ENCODE data around the gene LRMDA. TPM values are rescaled to one million over a fixed set of nuclear protein-coding genes. Genes with fewer than 3 reads are reported as not detected.

LRMDA gene
- total and polyA plus RNA-seq, 2 of the 8 experiments (the other 6 are each of a cell fraction or from before 2014, with no cell fraction given) = 0.86 to 2.8 TPM

- no peak overlapping the region for H2BK5ac ChIP-seq (ENCODE audit: low read depth, low read length)
- H3K4ac ChIP-seq (replicated peaks; ENCODE audit: insufficient read length, low read depth, low read length) = no peak overlapping the region
- H2AK5ac ChIP-seq (ENCODE audit: low read depth, low read length) = no peak overlapping the region
- no peak overlapping the region for H2BK12ac ChIP-seq (ENCODE audit: low read depth, low read length)
- H3K56ac ChIP-seq (replicated peaks; ENCODE audit: insufficient read length, low read depth, low read length) = no peak overlapping the region
- peaks cover 5 to 13% (median 8%) of the 10 kb centered on the region in 4 experiments for H3K4me1 ChIP-seq (replicated peaks in 1 of 4; ENCODE audit: control insufficient read depth in 3 of 4, insufficient read depth in 4 of 4, low read length in 3 of 4)
- H3K27ac ChIP-seq (ENCODE audit: low read depth, low read length) = no peak overlapping the region
- no peak overlapping the region for H4K8ac ChIP-seq (ENCODE audit: extremely low read depth, insufficient read depth, low read length)
- H3K9ac ChIP-seq (replicated peaks in 1 of 4; ENCODE audit: extremely low read depth in 1 of 4, low read depth in 3 of 4, low read length in 3 of 4) = no peak overlapping the region
- H2AFZ ChIP-seq (ENCODE audit: low read length) = no peak overlapping the region
- 37% methylated on average over 8 of the region's 8 CpGs; no CpG with 5 or more reads in 1 of the 2 experiments for WGBS, 2 experiments (ENCODE audit: extremely low coverage in 1 of 2, insufficient coverage in 1 of 2, insufficient read length in 1 of 2, insufficient replicate concordance in 2 of 2, low coverage in 1 of 2, low lambda C conversion rate in 2 of 2, missing lambda C conversion rate in 1 of 2)
- no peak overlapping the region for H3K14ac ChIP-seq (ENCODE audit: insufficient read length)
- H3K79me2 ChIP-seq (ENCODE audit: control insufficient read depth in 1 of 2, insufficient read depth in 2 of 2, low read length in 2 of 2) = no peaks in the 10 kb centered on the region
- H4K91ac ChIP-seq (replicated peaks; ENCODE audit: insufficient read length, low read length) = no peak overlapping the region
- H2BK20ac ChIP-seq (ENCODE audit: low read length) = 0 out of 2 replicates have a peak overlapping the region, but pooled peaks have one; percentile 43
- H3K27me3 ChIP-seq (replicated peaks in 1 of 4; ENCODE audit: control insufficient read depth in 3 of 4, extremely low read depth in 1 of 4, insufficient read depth in 3 of 4, low read length in 3 of 4) = peaks cover 49 to 89% (median 74%) of the 10 kb centered on the region in 4 experiments
- no peaks in the 10 kb centered on the region for H3K79me1 ChIP-seq (ENCODE audit: low read depth, low read length)
- no peaks in the 10 kb centered on the region for H3K36me3 ChIP-seq (ENCODE audit: control insufficient read depth in 2 of 4, insufficient read depth in 4 of 4, low read length in 3 of 4)
- H3K23ac ChIP-seq (ENCODE audit: insufficient read length) = no peak overlapping the region
- DNase-seq (ENCODE audit: low read depth in 1 of 2, low spot score in 2 of 2) = no peak
- peak overlapping the region in 1 of 4 experiments; percentile 40; a peak in 2 of 8 replicates for H3K4me3 ChIP-seq (ENCODE audit: extremely low read depth in 1 of 4, insufficient read depth in 2 of 4, low read depth in 3 of 4, low read length in 4 of 4)
- TF ChIP-seq KDM4A (IDR thresholded peaks at IDR 0.05; ENCODE audit: low read depth, low read length, severe bottlenecking) = no peak
- peak; percentile 18; the same call in 1 of the 2 replicates for TF ChIP-seq SUZ12 (IDR thresholded peaks at IDR 0.05; ENCODE audit: low read length)
- peak; percentile 13 for TF ChIP-seq EZH2 (IDR thresholded peaks at IDR 0.05; ENCODE audit: low read depth, low read length, severe bottlenecking)
- CTCF ChIA-PET (ENCODE audit: partially characterized antibody) = interaction anchor here (0.5 to 1.1 kb wide), 4 partner anchors 9 to 198 kb away, joined by 3 to 4 read pairs (median 3); no protein-coding TSS in a partner anchor
- peaks cover 4% of the 10 kb centered on the region; the same call in 1 of the 2 replicates for H3K23me2 ChIP-seq (ENCODE audit: low read depth, low read length)
- no peak overlapping the region for H2BK15ac ChIP-seq (ENCODE audit: low read length)
- H3K9me3 ChIP-seq (ENCODE audit: insufficient read depth in 2 of 2, low read depth in 1 of 2, low read length in 1 of 2) = no peaks in the 10 kb centered on the region
- no peak for FAIRE-seq
- POLR2A ChIA-PET (ENCODE audit: partially characterized antibody) = interaction anchor here (1.4 kb wide), 1 partner anchor 10 kb away, joined by 4 read pairs; no protein-coding TSS in a partner anchor
- H3K4me2 ChIP-seq (ENCODE audit: insufficient read depth in 1 of 2, low read depth in 2 of 2, low read length in 2 of 2) = peak overlapping the region; percentile 45 to 55
- H4K20me1 ChIP-seq (replicated peaks in 1 of 2; ENCODE audit: control insufficient read depth in 1 of 2, insufficient read depth in 2 of 2, low read length in 2 of 2) = peaks cover 7% of the 10 kb centered on the region in 2 experiments
- no peak overlapping the region for H2BK120ac ChIP-seq (replicated peaks; ENCODE audit: low read depth, low read length)
- no peak overlapping the region for H4K5ac ChIP-seq (ENCODE audit: insufficient read length, low read depth, low read length)
- H3K18ac ChIP-seq (ENCODE audit: extremely low read depth, low read length) = no peak overlapping the region
These were observed 1.8 kb downstream of the LRMDA start for GRCh38 chr10:75433216-75433615.
